B cell (primary cell): Measurements from ENCODE around the gene ABCA13.

ENCODE experiments used
- EZH2 ChIP-seq: IDR thresholded peaks from 2 replicates; pipeline ENCODE4 v1.6.1; 2012; ENCODE audit warnings: borderline replicate concordance, low read depth, mild to moderate bottlenecking, moderate library complexity, low read length; ENCODE audit not compliant: insufficient read depth, poor library complexity, severe bottlenecking
- TF ChIP-seq, protein P1 (sequence below): fragments of 200-600 bp; IDR thresholded peaks from one replicate; pipeline ENCODE4 v1.8.0; 2022; ENCODE audit warnings: antibody characterized with exemption, mild to moderate bottlenecking

DNA sequence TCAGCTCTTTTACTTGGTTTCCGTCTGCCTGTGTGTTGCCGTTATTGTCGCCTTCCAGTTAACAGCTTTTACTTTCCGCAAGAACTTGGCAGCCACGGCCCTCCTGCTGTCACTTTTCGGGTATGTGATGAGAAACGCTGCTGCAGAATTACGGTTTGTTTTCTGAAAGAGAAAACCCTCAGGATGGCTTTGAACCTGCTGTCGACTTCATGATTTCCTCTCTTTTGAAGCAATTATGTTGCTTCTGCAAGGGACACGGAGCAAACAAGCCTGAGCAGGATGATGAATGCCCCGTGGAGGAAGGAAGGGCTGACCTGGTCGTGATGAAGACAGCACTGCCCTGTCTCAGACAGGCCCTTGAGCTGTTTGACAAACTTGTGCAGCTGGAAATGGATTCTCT lies 339.8 kb downstream of the ABCA13 start:
- TF ChIP-seq, protein P1, sequence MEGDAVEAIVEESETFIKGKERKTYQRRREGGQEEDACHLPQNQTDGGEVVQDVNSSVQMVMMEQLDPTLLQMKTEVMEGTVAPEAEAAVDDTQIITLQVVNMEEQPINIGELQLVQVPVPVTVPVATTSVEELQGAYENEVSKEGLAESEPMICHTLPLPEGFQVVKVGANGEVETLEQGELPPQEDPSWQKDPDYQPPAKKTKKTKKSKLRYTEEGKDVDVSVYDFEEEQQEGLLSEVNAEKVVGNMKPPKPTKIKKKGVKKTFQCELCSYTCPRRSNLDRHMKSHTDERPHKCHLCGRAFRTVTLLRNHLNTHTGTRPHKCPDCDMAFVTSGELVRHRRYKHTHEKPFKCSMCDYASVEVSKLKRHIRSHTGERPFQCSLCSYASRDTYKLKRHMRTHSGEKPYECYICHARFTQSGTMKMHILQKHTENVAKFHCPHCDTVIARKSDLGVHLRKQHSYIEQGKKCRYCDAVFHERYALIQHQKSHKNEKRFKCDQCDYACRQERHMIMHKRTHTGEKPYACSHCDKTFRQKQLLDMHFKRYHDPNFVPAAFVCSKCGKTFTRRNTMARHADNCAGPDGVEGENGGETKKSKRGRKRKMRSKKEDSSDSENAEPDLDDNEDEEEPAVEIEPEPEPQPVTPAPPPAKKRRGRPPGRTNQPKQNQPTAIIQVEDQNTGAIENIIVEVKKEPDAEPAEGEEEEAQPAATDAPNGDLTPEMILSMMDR = no peak
- TF ChIP-seq EZH2 = no peak
